Endodermal cell (in vitro differentiated cells): ENCODE results near the gene LYSMD1. TPM values are rescaled to one million over a fixed set of nuclear protein-coding genes. Genes with fewer than 3 reads are reported as not detected.

Experiments used
- DNase-seq: peaks from one replicate; pipeline ENCODE4 v3.0.0-alpha.2; 2017
- H3K27ac ChIP-seq: 2 replicates; pipeline ENCODE4 v1.5.1; 2013; ENCODE audit warnings: mild to moderate bottlenecking, low read depth, low read length, moderate library complexity
- H3K27me3 ChIP-seq: 2 replicates; pipeline ENCODE4 v1.6.1; 2013; ENCODE audit warnings: mild to moderate bottlenecking, low read length, moderate library complexity; ENCODE audit not compliant: insufficient read depth, control insufficient read depth, poor library complexity, severe bottlenecking
- H3K36me3 ChIP-seq: 2 replicates; pipeline ENCODE4 v1.7.0; 2013; ENCODE audit warnings: mild to moderate bottlenecking, low read length, moderate library complexity; ENCODE audit not compliant: control insufficient read depth, insufficient read depth
- H3K4me1 ChIP-seq: one replicate; pipeline ENCODE4 v1.7.0; 2013; ENCODE audit warnings: low read length; ENCODE audit not compliant: control insufficient read depth, insufficient read depth
- H3K4me3 ChIP-seq: 2 replicates; pipeline ENCODE4 v1.5.1; 2013; ENCODE audit warnings: mild to moderate bottlenecking, low read length, moderate library complexity
- H3K9ac ChIP-seq: 2 replicates; pipeline ENCODE4 v1.6.1; 2013; ENCODE audit warnings: mild to moderate bottlenecking, low read length, moderate library complexity; ENCODE audit not compliant: poor library complexity, severe bottlenecking; ENCODE audit errors: extremely low read depth
- H3K9me3 ChIP-seq: 2 replicates; pipeline ENCODE4 v1.6.1; 2013; ENCODE audit warnings: mild to moderate bottlenecking, low read length, moderate library complexity; ENCODE audit not compliant: control insufficient read depth
- H3K27ac Mint-ChIP-seq: 2 replicates; pipeline ENCODE4 v1.8.0; 2020; ENCODE audit warnings: mixed read lengths
- H3K27me3 Mint-ChIP-seq: 2 replicates; pipeline ENCODE4 v1.8.0; 2021; ENCODE audit warnings: mild to moderate bottlenecking, mixed read lengths; ENCODE audit not compliant: insufficient read depth
- H3K36me3 Mint-ChIP-seq: 2 replicates; pipeline ENCODE4 v1.8.0; 2020; ENCODE audit warnings: low read depth, mixed read lengths
- H3K4me1 Mint-ChIP-seq: 2 replicates; pipeline ENCODE4 v1.8.0; 2020; ENCODE audit warnings: mixed read lengths
- H3K4me3 Mint-ChIP-seq: 2 replicates; pipeline ENCODE4 v1.8.0; 2020; ENCODE audit warnings: mild to moderate bottlenecking, moderate library complexity, mixed read lengths
- H3K9me3 Mint-ChIP-seq: 2 replicates; pipeline ENCODE4 v1.8.0; 2020; ENCODE audit warnings: mild to moderate bottlenecking, mixed read lengths
- WGBS, 2 experiments: methylation state at CpG; one replicate each; pipeline versions ENCODE4 v1.1.5 to v1.1.7; 2013; ENCODE audit warnings: missing lambda C conversion rate in 2 of 2, mixed read lengths in 1 of 2; ENCODE audit not compliant: insufficient coverage in 1 of 2, insufficient read length in 1 of 2; 5-methylcytosine and 5-hydroxymethylcytosine counted together
- total RNA-seq, 2 donors: library from RNA; stranded (reverse); fragmentation: NEBNext Ultra II Directional in 1 of 2; extraction: Animal tissue kit (Norgen Biotek cat#: 25700) in 1 of 2; gene quantifications; 2 replicates in 1 of 2; 3 replicates in 1 of 2; pipeline ENCODE4 v1.2.1, GENCODE V29; 2021
- TF ChIP-seq, protein P1 (sequence below): fragments of 200-600 bp; sonication (generic); conservative IDR thresholded peaks from 2 replicates; pipeline ENCODE4 v1.5.0; 2021; ENCODE audit warnings: antibody characterized with exemption, mild to moderate bottlenecking

Gene LYSMD1
- total RNA-seq, 2 donors from 2014 or later: 9.1 to 13.0 TPM

- Mint-ChIP-seq H3K4me3 (no peak overlapping the region), H3K9me3 (no peaks in the 10 kb centered on the region), H3K4me1 (peaks cover 5% of the 10 kb centered on the region), H3K36me3 (peaks cover 32% of the 10 kb centered on the region), H3K27me3 (no peaks in the 10 kb centered on the region), H3K27ac (peak overlapping the region; percentile 87)
- Histone ChIP-seq H3K4me3 (no peak overlapping the region), H3K36me3 (peaks cover 45% of the 10 kb centered on the region), H3K27ac (no peak overlapping the region), H3K4me1 (no peaks in the 10 kb centered on the region), H3K9ac (no peak overlapping the region), H3K27me3 (no peaks in the 10 kb centered on the region), H3K9me3 (no peaks in the 10 kb centered on the region)
- TF ChIP-seq, protein P1, sequence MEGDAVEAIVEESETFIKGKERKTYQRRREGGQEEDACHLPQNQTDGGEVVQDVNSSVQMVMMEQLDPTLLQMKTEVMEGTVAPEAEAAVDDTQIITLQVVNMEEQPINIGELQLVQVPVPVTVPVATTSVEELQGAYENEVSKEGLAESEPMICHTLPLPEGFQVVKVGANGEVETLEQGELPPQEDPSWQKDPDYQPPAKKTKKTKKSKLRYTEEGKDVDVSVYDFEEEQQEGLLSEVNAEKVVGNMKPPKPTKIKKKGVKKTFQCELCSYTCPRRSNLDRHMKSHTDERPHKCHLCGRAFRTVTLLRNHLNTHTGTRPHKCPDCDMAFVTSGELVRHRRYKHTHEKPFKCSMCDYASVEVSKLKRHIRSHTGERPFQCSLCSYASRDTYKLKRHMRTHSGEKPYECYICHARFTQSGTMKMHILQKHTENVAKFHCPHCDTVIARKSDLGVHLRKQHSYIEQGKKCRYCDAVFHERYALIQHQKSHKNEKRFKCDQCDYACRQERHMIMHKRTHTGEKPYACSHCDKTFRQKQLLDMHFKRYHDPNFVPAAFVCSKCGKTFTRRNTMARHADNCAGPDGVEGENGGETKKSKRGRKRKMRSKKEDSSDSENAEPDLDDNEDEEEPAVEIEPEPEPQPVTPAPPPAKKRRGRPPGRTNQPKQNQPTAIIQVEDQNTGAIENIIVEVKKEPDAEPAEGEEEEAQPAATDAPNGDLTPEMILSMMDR: no peak
- DNase-seq: no peak
Measured at GRCh38 chr1:151159373-151159772, 6.3 kb downstream of the LYSMD1 start.

GRCh38 chr1:151158751-151159251 lies 6.9 kb downstream of the LYSMD1 start:
- H3K4me3 Mint-ChIP-seq: no peak overlapping the region
- Histone ChIP-seq H3K4me3 (no peak overlapping the region), H3K9me3 (no peaks in the 10 kb centered on the region), H3K27ac (no peak overlapping the region), H3K9ac (no peak overlapping the region), H3K4me1 (no peaks in the 10 kb centered on the region), H3K27me3 (no peaks in the 10 kb centered on the region), H3K36me3 (peaks cover 45% of the 10 kb centered on the region)
- H3K9me3 Mint-ChIP-seq: no peaks in the 10 kb centered on the region
- peak overlapping the region; percentile 87 for H3K27ac Mint-ChIP-seq
- DNase-seq: peak; percentile 57
- 94 to 96% methylated on average over 22 of the region's 22 CpGs for WGBS, 2 experiments
- peaks cover 2% of the 10 kb centered on the region for H3K4me1 Mint-ChIP-seq
- TF ChIP-seq, protein P1: peak; percentile 32
- H3K27me3 Mint-ChIP-seq: no peaks in the 10 kb centered on the region
- H3K36me3 Mint-ChIP-seq: peaks cover 32% of the 10 kb centered on the region

DNA sequence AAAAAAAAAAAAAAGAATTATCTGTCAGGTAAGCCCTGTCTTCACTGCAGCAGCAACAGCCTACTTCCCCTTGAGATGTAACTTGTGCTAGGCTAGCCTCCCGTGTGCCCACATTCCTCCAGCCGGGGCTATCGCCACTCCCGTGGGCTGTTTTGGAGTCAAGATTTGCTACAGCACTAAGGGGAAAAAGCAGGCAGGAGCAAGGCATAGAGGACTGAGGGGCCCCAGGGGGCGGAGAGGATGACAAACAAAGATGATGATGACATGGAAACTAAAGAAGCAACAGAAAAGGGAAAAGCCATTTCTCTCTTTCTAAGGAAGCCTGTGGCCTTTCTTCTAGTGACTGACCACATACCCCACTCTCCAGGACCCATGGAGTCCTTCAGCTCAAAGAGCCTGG lies 7.4 kb downstream of the LYSMD1 start:
- Mint-ChIP-seq H3K36me3 (peaks cover 32% of the 10 kb centered on the region), H3K4me1 (peaks cover 2% of the 10 kb centered on the region), H3K9me3 (no peaks in the 10 kb centered on the region), H3K27me3 (no peaks in the 10 kb centered on the region), H3K4me3 (no peak overlapping the region), H3K27ac (peak overlapping the region; percentile 52)
- no peaks in the 10 kb centered on the region for H3K9me3 ChIP-seq
- no peak overlapping the region for H3K4me3 ChIP-seq
- no peaks in the 10 kb centered on the region for H3K4me1 ChIP-seq
- TF ChIP-seq, protein P1: no peak
- H3K36me3 ChIP-seq: peaks cover 45% of the 10 kb centered on the region
- no peak overlapping the region for H3K27ac ChIP-seq
- H3K9ac ChIP-seq: no peak overlapping the region
- DNase-seq: no peak
- 95 to 100% methylated on average over 1 to 5 of the region's 5 CpGs for WGBS, 2 experiments
- H3K27me3 ChIP-seq: no peaks in the 10 kb centered on the region
